GM19035 (cell line): ENCODE measurements around the gene RPGRIP1.
"Not testable (repeated sequence)": the region's sequence is repeated elsewhere in the genome, so short reads cannot be mapped to it uniquely, and the experiment has no call there.

Experiments
- ATAC-seq: cut with Tn5 transposase; IDR thresholded peaks from one replicate; pipeline ENCODE4 v1.9.1; 2021; ENCODE audit not compliant: unreplicated experiment

Gene RPGRIP1

DNA sequence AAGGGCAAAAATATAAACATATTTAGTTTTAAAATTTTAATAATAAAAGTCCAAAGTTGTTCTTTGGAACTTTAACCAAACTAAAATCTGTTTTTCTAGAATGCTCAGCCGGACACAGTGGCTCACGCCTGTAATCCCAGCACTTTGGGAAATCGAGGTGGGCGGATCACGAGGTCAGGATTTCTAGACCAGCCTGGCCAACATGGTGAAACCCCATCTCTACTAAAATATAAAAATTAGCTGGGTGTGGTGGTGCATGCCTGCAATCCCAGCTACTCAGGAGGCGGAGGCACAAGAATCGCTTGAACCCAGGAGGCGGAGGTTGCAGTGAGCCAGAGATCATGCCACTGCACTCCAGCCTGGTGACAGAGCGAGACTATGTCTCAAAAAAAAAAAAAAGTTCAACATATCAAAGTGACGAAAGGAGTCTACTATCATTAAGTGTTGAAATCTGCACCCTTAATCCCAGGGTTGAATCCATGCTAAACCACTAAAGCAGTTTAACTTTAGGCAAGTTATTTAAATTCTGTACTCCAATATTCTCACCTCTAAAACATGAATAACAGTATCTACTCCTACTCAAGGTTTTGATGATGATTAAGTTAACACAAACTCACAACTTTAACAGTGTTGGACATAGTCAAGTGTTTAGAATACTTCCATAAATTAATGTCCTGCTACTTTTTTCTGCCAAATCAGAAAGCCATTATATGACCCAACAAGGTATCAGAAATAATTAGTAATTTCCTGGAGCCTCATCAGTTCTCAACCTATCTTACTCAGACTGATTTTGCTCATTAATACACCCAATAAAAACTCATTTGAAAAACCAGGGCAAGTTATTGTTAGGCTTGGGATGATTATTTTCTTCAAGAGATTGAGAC lies 21.6 kb upstream of the RPGRIP1 start:
- ATAC-seq, result no peak

GRCh38 chr14:21258889-21259787 lies 20.7 kb upstream of the RPGRIP1 start:
- no peak for ATAC-seq

DNA sequence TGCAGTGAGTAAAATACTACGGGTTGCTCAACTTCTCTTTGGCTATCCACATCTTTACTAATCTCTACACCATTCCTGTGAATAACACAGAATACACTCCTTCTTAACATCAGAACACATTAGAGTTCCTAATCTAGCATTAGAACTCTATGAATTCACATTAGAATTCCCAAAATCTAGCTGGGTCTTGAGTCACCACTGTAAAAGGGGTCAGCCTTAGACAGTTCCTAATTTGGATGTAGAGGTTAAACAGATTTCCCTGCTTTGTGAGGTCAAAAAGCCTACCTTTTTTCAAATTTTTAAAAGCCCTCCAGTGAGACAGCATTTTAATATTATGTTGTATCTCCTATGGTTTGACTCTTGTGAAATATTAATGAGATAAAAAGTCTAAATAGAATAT lies 18.1 kb upstream of the RPGRIP1 start:
- no peak for ATAC-seq

DNA sequence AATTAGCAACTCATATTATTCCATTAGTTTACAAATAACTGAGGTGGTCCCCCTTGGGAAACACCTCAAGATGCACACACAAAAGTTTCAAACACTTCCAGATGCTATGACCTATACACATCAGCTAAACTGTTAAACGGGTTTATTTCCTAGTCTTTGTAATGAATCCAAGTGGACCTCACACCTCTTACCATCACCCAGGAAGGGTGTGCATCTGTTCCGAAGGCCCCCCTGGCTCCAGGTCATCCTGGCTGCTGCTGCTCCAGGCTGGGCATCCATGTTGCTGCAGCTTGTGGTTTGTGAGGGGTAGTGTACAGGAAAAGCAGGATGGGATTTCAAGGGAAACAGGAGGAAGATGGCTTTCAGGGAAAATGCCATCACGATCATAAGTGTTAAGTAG lies 17.5 kb upstream of the RPGRIP1 start:
- no peak for ATAC-seq

GRCh38 chr14:21263284-21264024 lies 16.4 kb upstream of the RPGRIP1 start:
- no peak for ATAC-seq

GRCh38 chr14:21264025-21264801 lies 15.7 kb upstream of the RPGRIP1 start:
- peak; percentile 75 for ATAC-seq

DNA sequence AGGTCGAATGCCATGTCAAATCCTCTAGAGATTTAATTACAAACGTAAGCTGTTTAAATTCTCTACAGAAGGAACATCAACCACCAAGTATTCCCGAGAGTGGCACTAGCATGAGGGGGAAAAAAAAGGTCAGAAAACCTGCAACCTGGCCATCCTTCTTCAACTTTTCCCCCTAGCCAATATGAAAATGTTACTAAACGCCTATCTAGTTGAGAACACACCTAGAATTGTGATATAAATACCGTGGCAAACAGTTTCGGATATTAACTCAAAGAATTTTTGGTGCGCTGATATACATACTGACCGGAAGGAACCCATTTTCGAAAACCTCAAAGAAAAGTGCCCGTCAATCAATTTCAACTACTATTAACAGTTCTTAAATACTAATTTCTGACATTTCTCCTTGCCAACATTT lies 12.4 kb upstream of the RPGRIP1 start:
- no peak for ATAC-seq

GRCh38 chr14:21267886-21268616 lies 11.8 kb upstream of the RPGRIP1 start:
- ATAC-seq, result no peak

DNA sequence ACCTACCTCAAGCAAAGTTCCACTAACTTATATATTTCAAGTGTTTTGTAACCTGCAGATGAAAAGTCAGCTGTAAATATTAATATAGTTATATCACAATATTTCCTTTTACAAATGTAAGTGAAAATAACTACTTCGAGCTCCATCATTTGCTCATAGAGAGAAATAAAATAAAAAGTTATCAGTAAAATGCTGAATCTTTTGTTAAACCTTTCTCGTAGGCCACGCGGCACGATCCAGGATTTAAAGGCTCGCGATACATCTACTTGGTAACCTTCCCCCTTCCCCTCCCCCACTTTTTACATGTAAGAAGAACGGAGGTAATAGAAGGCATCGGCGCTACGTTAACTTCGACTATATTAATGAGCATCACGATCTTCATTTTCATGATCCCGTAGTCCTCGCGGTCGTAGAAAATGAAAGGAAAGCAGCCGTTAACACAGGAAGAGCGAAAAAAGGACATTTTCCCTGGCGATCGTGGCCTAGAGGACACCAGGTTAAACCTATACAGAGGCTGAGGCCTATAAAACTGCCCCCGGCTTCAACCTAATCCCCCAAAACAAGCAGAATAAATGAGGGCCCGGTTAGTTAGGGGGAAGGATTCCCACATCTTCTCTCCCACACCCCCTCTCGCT lies 11.1 kb upstream of the RPGRIP1 start:
- ATAC-seq, result no peak

DNA sequence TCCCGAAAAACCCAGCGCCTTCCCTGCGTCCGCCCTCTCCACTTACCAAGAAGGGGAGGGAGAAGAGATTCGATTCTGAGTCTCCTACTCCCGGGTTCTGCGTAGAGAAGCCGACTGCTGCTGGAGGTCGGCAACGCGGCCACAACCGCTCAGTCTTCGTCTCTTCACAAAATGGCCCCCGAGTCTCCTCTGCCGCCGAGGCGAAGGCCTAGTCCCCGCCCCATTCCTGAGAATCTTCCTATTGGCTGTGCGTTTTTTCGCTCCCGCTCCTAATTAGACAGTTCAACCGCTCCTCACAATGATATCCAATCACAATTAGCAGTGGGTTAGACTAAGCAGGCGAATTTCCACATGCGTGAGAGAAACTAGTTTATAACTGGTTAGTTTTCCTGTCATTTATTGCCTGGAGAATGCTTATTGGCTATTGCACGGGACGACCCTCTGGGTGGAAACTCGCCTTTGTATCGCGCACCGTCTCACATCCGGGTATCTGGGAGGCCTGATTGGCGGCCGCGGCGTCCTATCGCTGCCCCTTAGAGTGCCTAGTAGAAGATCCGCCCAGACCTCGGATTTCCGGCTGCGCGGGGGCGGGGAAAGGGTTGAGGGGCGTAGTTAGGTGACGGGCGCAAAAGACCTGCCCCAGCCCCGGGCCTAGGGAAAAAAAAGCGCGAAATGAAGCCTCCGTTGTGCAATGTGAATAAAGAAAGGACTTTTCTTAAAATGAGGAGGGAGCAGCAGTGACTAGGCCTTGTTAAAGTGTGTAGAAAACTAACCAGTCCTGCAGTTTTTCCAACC lies 10.4 kb upstream of the RPGRIP1 start, which contains the start of gene HNRNPC:
HNRNPC (minus strand) TSS at position 191 of the 795 bp plus-strand sequence. CDS start 35,249 bp downstream, outside the sequence.
- ATAC-seq, result peak; percentile 92

GRCh38 chr14:21272661-21273060 lies 7.2 kb upstream of the RPGRIP1 start:
- not testable (repeated sequence) for ATAC-seq

DNA sequence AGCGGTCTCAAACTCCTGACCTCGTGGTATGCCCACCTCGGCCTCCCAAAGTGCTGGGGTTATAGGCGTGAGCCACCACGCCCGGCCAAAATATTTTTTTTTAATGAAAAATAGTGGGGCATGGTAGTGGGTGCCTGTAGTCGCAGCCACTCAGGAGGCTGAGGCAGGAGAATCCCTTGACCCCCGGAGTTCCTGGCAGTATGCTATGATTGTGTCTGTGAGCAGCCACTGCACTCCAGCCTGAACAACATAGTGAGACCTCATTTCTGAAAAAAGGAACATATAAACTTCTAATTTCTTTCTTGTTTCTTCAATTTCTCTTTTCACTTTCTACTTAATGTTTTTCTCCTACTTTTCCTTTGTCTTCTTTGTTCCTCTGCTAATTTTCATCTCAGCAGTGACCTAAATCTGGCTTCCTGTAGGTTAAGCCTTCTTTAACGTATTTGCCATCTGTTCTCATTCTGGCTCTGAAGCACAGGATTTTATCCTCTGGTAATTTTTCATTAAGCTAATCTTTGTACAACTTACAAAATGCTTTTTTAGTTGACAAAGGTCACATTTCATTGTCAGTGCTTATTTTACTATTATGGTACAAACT lies 4.5 kb upstream of the RPGRIP1 start:
- ATAC-seq, result no peak

DNA sequence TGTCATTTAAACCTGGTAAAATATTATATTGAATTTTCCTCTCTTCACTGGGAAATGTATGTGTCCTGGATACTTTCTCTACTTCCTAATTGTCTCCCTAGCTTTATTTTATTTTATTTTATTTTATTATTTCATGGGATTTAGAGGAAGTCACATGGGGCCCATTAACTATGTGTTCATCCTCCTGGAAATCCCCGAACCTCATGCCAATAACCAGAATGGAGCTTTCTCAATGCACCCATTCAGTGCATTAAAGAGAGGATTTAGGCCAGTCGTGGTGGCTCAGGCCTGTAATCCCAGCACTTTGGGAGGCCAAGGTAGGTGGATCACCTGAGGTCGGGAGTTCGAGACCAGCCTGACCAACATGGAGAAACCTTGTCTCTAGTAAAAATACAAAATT lies 1.3 kb upstream of the RPGRIP1 start:
- ATAC-seq, result no peak

- ATAC-seq, result not testable (repeated sequence)
Observed at GRCh38 chr14:21281917-21282316, 2.0 kb downstream of the RPGRIP1 start.

GRCh38 chr14:21286516-21286915 lies 6.6 kb downstream of the RPGRIP1 start:
- ATAC-seq, result not testable (repeated sequence)

DNA sequence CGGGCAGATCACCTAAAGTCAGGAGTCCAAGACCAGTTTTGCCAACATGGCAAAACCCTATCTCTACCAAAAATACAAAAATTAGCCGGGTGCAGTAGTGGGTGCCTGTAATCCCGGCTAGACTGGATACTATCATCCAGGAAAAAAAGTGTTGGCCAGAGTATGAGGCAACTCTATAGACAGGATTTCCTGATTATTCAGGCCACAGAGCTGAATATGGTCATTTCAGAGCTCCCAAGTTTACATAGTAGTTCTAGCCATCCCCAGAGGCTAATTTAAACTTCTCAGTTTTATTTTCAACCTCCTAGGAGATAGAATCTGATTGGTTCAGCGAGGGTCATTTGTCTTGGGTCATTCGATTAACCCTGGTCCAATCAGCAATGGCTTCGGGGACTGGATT lies 7.3 kb downstream of the RPGRIP1 start:
- no peak for ATAC-seq

- not testable (repeated sequence) for ATAC-seq
Observed at GRCh38 chr14:21294026-21294425, 14.1 kb downstream of the RPGRIP1 start.

DNA sequence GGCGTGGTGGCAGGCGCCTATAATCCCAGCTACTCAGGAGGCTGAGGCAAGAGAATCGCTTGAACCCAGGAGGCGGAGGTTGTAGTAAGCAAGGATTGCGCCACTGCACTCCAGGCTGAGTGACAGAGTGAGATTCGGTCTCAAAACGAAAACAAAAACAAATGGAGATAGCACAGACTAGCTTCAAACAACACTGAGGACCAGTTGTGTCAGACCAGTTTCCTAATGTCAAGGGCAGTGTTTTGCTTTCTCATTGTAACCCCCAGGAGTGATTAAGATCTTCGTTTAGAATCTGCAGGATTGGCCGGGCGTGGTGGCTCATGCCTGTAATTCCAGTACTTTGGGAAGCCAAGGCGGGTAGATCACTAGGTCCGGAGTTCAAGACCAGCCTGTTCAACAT lies 18.5 kb downstream of the RPGRIP1 start:
- no peak for ATAC-seq
